Measurements from ENCODE around the gene SMURF2. TPM values are rescaled to one million over a fixed set of nuclear protein-coding genes. Genes with fewer than 3 reads are reported as not detected.
A peak's percentile ranks its signal among the peaks of the same experiment; 100 is the strongest.

SMURF2 gene
- polyA plus RNA-seq, 2 of the 4 experiments (the other 2 are of a cell fraction): 16.7 to 26.3 TPM

GRCh38 chr17:64515419-64515818, 146.7 kb downstream of the SMURF2 start:
- WGBS (ENCODE audit: missing lambda C conversion rate): 95% methylated on average over 2 of the region's 2 CpGs
- ChIA-PET POLR2A (interaction anchor here (2.2 kb wide), 1 partner anchor 9 kb away, joined by 17 read pairs; the partner anchor contains the start of genes CEP95 and DDX5), CTCF (interaction anchor here (0.9 to 3.1 kb wide), 7 partner anchors 8 to 126 kb away, joined by 3 to 16 read pairs (median 4); partner anchors contain the start of genes CEP95 and DDX5)
- FAIRE-seq (no peak), DNase-seq (ENCODE audit: low read depth in 1 of 2, low spot score in 1 of 2) (no peak), ATAC-seq (peak in 1 of 2 experiments; percentile 28; a peak in 3 of 6 replicates)
- Histone ChIP-seq H3K4me3 (no peak overlapping the region), H3K9me3 (no peaks in the 10 kb centered on the region), H3K4me2 (no peak overlapping the region), H3K4me1 (no peaks in the 10 kb centered on the region), H3K27ac (no peak overlapping the region)
- TF ChIP-seq CBX8 (IDR thresholded peaks at IDR 0.05) (no peak), RFX5 (IDR thresholded peaks at IDR 0.05) (no peak)

DNA sequence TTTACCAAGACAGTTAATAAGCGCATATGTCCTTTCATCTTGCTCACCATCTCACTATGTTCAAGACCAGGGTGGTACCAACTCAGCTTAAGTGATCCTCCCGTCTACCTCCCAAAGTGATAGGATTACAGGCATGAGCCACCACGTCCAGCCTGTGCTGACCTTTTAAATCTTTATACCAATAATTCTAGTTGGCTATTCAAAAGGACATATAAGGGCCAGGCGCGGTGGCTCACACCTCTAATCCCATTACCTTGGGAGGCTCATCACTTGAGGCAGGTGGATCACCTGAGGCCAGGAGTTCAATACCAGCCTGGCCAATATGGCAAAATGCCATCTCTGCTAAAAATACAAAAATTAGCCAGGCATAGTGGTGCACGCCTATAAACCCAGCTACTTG, 152.9 kb downstream of the SMURF2 start:
- Histone ChIP-seq H3K4me3 (no peak overlapping the region), H3K27ac (no peak overlapping the region), H3K9me3 (no peaks in the 10 kb centered on the region), H3K4me1 (peaks cover 17% of the 10 kb centered on the region), H3K4me2 (peak overlapping the region; percentile 94)
- ChIA-PET POLR2A (no interaction called here), CTCF (interaction anchor here (0.6 to 1.7 kb wide), 5 partner anchors 12 to 592 kb away, joined by 3 to 6 read pairs (median 4); partner anchors contain the start of gene POLG2)
- FAIRE-seq (no peak), DNase-seq (ENCODE audit: low read depth in 1 of 2, low spot score in 1 of 2) (no peak), ATAC-seq (no peak)
- 94% methylated on average over 6 of the region's 6 CpGs for WGBS (ENCODE audit: missing lambda C conversion rate)
- TF ChIP-seq, protein P1, sequence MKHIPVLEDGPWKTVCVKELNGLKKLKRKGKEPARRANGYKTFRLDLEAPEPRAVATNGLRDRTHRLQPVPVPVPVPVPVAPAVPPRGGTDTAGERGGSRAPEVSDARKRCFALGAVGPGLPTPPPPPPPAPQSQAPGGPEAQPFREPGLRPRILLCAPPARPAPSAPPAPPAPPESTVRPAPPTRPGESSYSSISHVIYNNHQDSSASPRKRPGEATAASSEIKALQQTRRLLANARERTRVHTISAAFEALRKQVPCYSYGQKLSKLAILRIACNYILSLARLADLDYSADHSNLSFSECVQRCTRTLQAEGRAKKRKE (CRISPR knock-in tag; IDR thresholded peaks at IDR 0.05; ENCODE audit: low read depth): no peak
- TF ChIP-seq GATA3 (IDR thresholded peaks at IDR 0.05; ENCODE audit: borderline replicate concordance) (no peak), BHLHE40 (IDR thresholded peaks at IDR 0.05; ENCODE audit: low read depth, low read length) (no peak), ZFP36 (IDR thresholded peaks at IDR 0.05; ENCODE audit: borderline replicate concordance, partially characterized antibody) (no peak), FOSL2 (IDR thresholded peaks at IDR 0.05) (no peak), FOSL2 (CRISPR knock-in tag; IDR thresholded peaks at IDR 0.05) (no peak), ESRRA (IDR thresholded peaks at IDR 0.05; ENCODE audit: borderline replicate concordance, low read length) (no peak), HOXB5 (CRISPR knock-in tag; IDR thresholded peaks at IDR 0.05) (no peak), TFCP2L1 (CRISPR knock-in tag; IDR thresholded peaks at IDR 0.05) (no peak), RCOR1 (IDR thresholded peaks at IDR 0.05; ENCODE audit: low read depth, low read length) (no peak), SMC3 (IDR thresholded peaks at IDR 0.05) (no peak), FOSB (CRISPR knock-in tag; IDR thresholded peaks at IDR 0.05) (no peak), CBX8 (IDR thresholded peaks at IDR 0.05) (no peak), ZNF302 (CRISPR knock-in tag; IDR thresholded peaks at IDR 0.05) (no peak)

- H3K4me2 ChIP-seq: peak overlapping the region; percentile 94
- WGBS (ENCODE audit: missing lambda C conversion rate): 91% methylated on average over 2 of the region's 2 CpGs
- FAIRE-seq (no peak), DNase-seq (ENCODE audit: low read depth in 1 of 2, low spot score in 1 of 2) (no peak), ATAC-seq (no peak)
- H3K27ac ChIP-seq: no peak overlapping the region
- peak overlapping the region; percentile 91 for H3K4me3 ChIP-seq
- POLR2A ChIA-PET: no interaction called here
- peaks cover 22% of the 10 kb centered on the region for H3K4me1 ChIP-seq
- TF ChIP-seq FOXS1 (CRISPR knock-in tag; IDR thresholded peaks at IDR 0.05) (no peak), POLR2AphosphoS2 (conservative IDR thresholded peaks at IDR 0.05; ENCODE audit: low read length) (no peak), HOXA7 (CRISPR knock-in tag; IDR thresholded peaks at IDR 0.05) (no peak), RAD21 (conservative IDR thresholded peaks at IDR 0.05 in 1 of 2, IDR thresholded peaks at IDR 0.05 in 1 of 2) (no peak), GATA3 (IDR thresholded peaks at IDR 0.05; ENCODE audit: borderline replicate concordance) (no peak)
- CTCF ChIA-PET: interaction anchor here (0.9 to 1.7 kb wide), 3 partner anchors 12 to 592 kb away, joined by 3 to 6 read pairs (median 3); partner anchors contain the start of gene POLG2
- H3K9me3 ChIP-seq: no peaks in the 10 kb centered on the region
Observed at GRCh38 chr17:64508683-64509082, 153.4 kb downstream of the SMURF2 start.

DNA sequence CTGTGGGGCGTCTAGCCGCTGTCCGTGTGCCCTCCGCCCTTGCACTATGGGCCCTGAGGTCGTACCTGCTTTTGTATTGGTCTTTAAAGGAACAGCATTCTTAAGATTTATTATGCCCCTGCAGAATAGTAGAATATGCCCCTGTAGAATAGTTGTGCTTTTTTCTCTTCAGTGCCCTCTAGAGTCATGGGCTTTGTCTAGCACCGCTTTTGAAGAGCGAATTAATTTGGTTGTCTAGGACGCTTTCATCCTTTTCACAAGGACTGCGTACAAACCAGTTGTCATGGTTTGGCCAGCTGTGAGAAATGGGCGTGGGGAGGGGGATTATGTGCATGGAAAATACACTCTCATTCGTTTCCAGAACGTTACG, 154.7 kb downstream of the SMURF2 start:
- FAIRE-seq (no peak), ATAC-seq (peak; percentile 26 to 51), DNase-seq (ENCODE audit: low read depth in 1 of 2, low spot score in 1 of 2) (peak; percentile 67 to 76)
- Histone ChIP-seq H3K27ac (peak overlapping the region; percentile 96 to 97), H3K4me3 (peak overlapping the region; percentile 91), H3K4me1 (peaks cover 35% of the 10 kb centered on the region), H3K9me3 (no peaks in the 10 kb centered on the region), H3K4me2 (peak overlapping the region; percentile 94)
- 3% methylated on average over 13 of the region's 13 CpGs for WGBS (ENCODE audit: missing lambda C conversion rate)
- ChIA-PET POLR2A (interaction anchor here (0.9 to 4.2 kb wide), 13 partner anchors 10 to 362 kb away, joined by 3 to 132 read pairs (median 8); partner anchors contain the start of genes POLG2 and SMURF2), CTCF (interaction anchor here (0.6 to 4.9 kb wide), 18 partner anchors 9 to 201 kb away, joined by 3 to 42 read pairs (median 4); partner anchors contain the start of gene POLG2)
- TF ChIP-seq ZSCAN20 (CRISPR knock-in tag; IDR thresholded peaks at IDR 0.05) (no peak), KDM1A (IDR thresholded peaks at IDR 0.05; ENCODE audit: low read depth) (no peak), HEYL (CRISPR knock-in tag; IDR thresholded peaks at IDR 0.05) (no peak), FOXS1 (CRISPR knock-in tag; IDR thresholded peaks at IDR 0.05) (no peak), ZNF302 (CRISPR knock-in tag; IDR thresholded peaks at IDR 0.05) (no peak), REST (IDR thresholded peaks at IDR 0.05) (no peak), RAD21 (conservative IDR thresholded peaks at IDR 0.05 in 1 of 2, IDR thresholded peaks at IDR 0.05 in 1 of 2) (0 out of 5 replicates have a peak, but pooled peaks have one; percentile 14 to 23), SMC3 (IDR thresholded peaks at IDR 0.05) (peak; percentile 37; the same call in 1 of the 3 replicates), SREBF2 (IDR thresholded peaks at IDR 0.05) (no peak)
- TF ChIP-seq, protein P2, sequence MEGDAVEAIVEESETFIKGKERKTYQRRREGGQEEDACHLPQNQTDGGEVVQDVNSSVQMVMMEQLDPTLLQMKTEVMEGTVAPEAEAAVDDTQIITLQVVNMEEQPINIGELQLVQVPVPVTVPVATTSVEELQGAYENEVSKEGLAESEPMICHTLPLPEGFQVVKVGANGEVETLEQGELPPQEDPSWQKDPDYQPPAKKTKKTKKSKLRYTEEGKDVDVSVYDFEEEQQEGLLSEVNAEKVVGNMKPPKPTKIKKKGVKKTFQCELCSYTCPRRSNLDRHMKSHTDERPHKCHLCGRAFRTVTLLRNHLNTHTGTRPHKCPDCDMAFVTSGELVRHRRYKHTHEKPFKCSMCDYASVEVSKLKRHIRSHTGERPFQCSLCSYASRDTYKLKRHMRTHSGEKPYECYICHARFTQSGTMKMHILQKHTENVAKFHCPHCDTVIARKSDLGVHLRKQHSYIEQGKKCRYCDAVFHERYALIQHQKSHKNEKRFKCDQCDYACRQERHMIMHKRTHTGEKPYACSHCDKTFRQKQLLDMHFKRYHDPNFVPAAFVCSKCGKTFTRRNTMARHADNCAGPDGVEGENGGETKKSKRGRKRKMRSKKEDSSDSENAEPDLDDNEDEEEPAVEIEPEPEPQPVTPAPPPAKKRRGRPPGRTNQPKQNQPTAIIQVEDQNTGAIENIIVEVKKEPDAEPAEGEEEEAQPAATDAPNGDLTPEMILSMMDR (IDR thresholded peaks at IDR 0.05): peak; percentile 57
